SK-N-SH (cell line): ENCODE results near the gene RHOT1. TPM values are rescaled to one million over a fixed set of nuclear protein-coding genes. Genes with fewer than 3 reads are reported as not detected.

ENCODE experiments used
- CTCF ChIA-PET: fragments of 300-600, 350-600 bp; formaldehyde crosslinking; extraction: SDS; loops from one replicate; lab custom pipeline; 2021; lab: Yijun Ruan, JAX
- POLR2A ChIA-PET: fragments of 350-600 bp; sonication (Branson Sonifier 250); formaldehyde crosslinking; extraction: SDS; loops from one replicate; lab custom pipeline; 2020; ENCODE audit warnings: antibody characterized with exemption, inconsistent platforms; lab: Yijun Ruan, JAX
- DNase-seq: peaks from one replicate; pipeline ENCODE4 v3.0.0; 2012
- H2AFZ ChIP-seq: fragments of 200-600 bp; sonication (generic); 2 replicates; pipeline ENCODE4 v1.8.1; 2016; ENCODE audit warnings: antibody characterized with exemption, mild to moderate bottlenecking, low read depth
- H3F3A ChIP-seq: fragments of 200-600 bp; sonication (generic); replicated peaks from 2 replicates; pipeline ENCODE3; 2016; ENCODE audit warnings: antibody characterized with exemption, mild to moderate bottlenecking; ENCODE audit not compliant: insufficient read depth
- H3K27ac ChIP-seq, 2 experiments: fragments of 200-500 bp in 1 of 2; fragments of 200-600 bp in 1 of 2; sonication (Bioruptor generic) in 1 of 2; sonication (generic), shearing (Covaris generic) in 1 of 2; 2 replicates each; pipeline versions ENCODE4 v1.5.1 to v1.6.1; 2014 to 2016; ENCODE audit warnings: low read depth in 2 of 2, inconsistent platforms in 1 of 2, low read length in 1 of 2, mild to moderate bottlenecking in 1 of 2, mixed read lengths in 1 of 2
- H3K27me3 ChIP-seq: fragments of 200-600 bp; sonication (generic), shearing (Covaris generic); 2 replicates; pipeline ENCODE4 v1.6.1; 2016; ENCODE audit warnings: mixed run types; ENCODE audit not compliant: insufficient read depth
- H3K36me3 ChIP-seq, 2 experiments: fragments of 200-500 bp in 1 of 2; fragments of 200-600 bp in 1 of 2; sonication (Bioruptor generic) in 1 of 2; sonication (generic) in 1 of 2; replicated peaks in 1 of 2; 2 replicates each; pipeline versions ENCODE3 to v1.5.1; 2014 to 2016; ENCODE audit warnings: low read length in 1 of 2, mild to moderate bottlenecking in 1 of 2; ENCODE audit not compliant: insufficient read depth in 2 of 2, control insufficient read depth in 1 of 2
- H3K4me1 ChIP-seq, 2 experiments: fragments of 200-500 bp in 1 of 2; fragments of 200-600 bp in 1 of 2; sonication (Bioruptor generic) in 1 of 2; sonication (generic), shearing (Covaris generic) in 1 of 2; 2 replicates each; pipeline versions ENCODE4 v1.5.1 to v1.6.1; 2014 to 2016; ENCODE audit warnings: low read depth in 1 of 2, low read length in 1 of 2, mixed run types in 1 of 2; ENCODE audit not compliant: insufficient read depth in 2 of 2, control insufficient read depth in 1 of 2
- H3K4me2 ChIP-seq: fragments of 200-600 bp; sonication (generic), shearing (Covaris generic); 2 replicates; pipeline ENCODE4 v1.6.1; 2017; ENCODE audit warnings: mixed run types
- H3K4me3 ChIP-seq, 2 experiments: fragments of 200-500 bp in 1 of 2; fragments of 200-600 bp in 1 of 2; sonication (Bioruptor generic) in 1 of 2; sonication (generic), shearing (Covaris generic) in 1 of 2; 2 replicates each; pipeline versions ENCODE4 v1.5.1 to v1.8.1; 2014 to 2016; ENCODE audit warnings: low read depth in 2 of 2, inconsistent platforms in 1 of 2, low read length in 1 of 2, mild to moderate bottlenecking in 1 of 2, mixed read lengths in 1 of 2, moderate library complexity in 1 of 2
- H3K79me2 ChIP-seq: fragments of 200-600 bp; sonication (generic); 2 replicates; pipeline ENCODE4 v1.8.1; 2017; ENCODE audit warnings: mild to moderate bottlenecking; ENCODE audit not compliant: insufficient read depth
- H3K9ac ChIP-seq: fragments of 200-600 bp; sonication (generic); 2 replicates; pipeline ENCODE4 v1.6.1; 2017; ENCODE audit warnings: mixed run types
- H3K9me2 ChIP-seq: fragments of 200-600 bp; sonication (generic); 2 replicates; pipeline ENCODE4 v1.6.1; 2017; ENCODE audit warnings: mixed run types
- H3K9me3 ChIP-seq: fragments of 200-600 bp; sonication (generic); 2 replicates; pipeline ENCODE4 v1.6.1; 2017; ENCODE audit warnings: mixed run types, mild to moderate bottlenecking, moderate library complexity
- H4K20me1 ChIP-seq: fragments of 200-600 bp; sonication (generic); 2 replicates; pipeline ENCODE4 v1.6.1; 2017; ENCODE audit warnings: mild to moderate bottlenecking, mixed run types; ENCODE audit not compliant: insufficient read depth
- FOXJ3 ChIP-seq: sonication (generic); formaldehyde crosslinking; IDR thresholded peaks from 2 replicates; pipeline ENCODE4 v1.5.1; 2020; ENCODE audit warnings: mild to moderate bottlenecking, missing genetic modification reagents
- FOXM1 ChIP-seq: IDR thresholded peaks from 2 replicates; pipeline ENCODE4 v1.4.0; 2012; ENCODE audit warnings: low read depth, mild to moderate bottlenecking
- JUND ChIP-seq: IDR thresholded peaks from 2 replicates; pipeline ENCODE4 v1.4.0; 2012
- MEF2A ChIP-seq: IDR thresholded peaks from 2 replicates; pipeline ENCODE4 v1.4.0; 2012; ENCODE audit warnings: low read depth, borderline replicate concordance
- NFIC ChIP-seq: IDR thresholded peaks from 2 replicates; pipeline ENCODE4 v1.4.0; 2012; ENCODE audit warnings: borderline replicate concordance
- NRF1 ChIP-seq: IDR thresholded peaks from 2 replicates; pipeline ENCODE4 v1.6.1; 2012; ENCODE audit warnings: low read depth, mild to moderate bottlenecking, low read length
- RAD21 ChIP-seq: IDR thresholded peaks from 2 replicates; pipeline ENCODE4 v1.6.1; 2012; ENCODE audit warnings: mild to moderate bottlenecking, low read length
- TEAD4 ChIP-seq: IDR thresholded peaks from 2 replicates; pipeline ENCODE4 v1.4.0; 2012; ENCODE audit warnings: mild to moderate bottlenecking, borderline replicate concordance; ENCODE audit not compliant: insufficient read depth
- WGBS: methylation state at CpG from one replicate; pipeline ENCODE4 v1.1.6; 2017; ENCODE audit warnings: low lambda C conversion rate; 5-methylcytosine and 5-hydroxymethylcytosine counted together
- polyA plus RNA-seq, 3 experiments: library from polyadenylated mRNA; depleted of rRNA; stranded (reverse); fragments of >200 nt; gene quantifications; 2 replicates each; pipeline ENCODE4 v1.2.3, GENCODE V29; 2012
- TF ChIP-seq, protein P1 (sequence below): IDR thresholded peaks from 2 replicates; pipeline ENCODE4 v1.6.1; 2012; ENCODE audit warnings: mild to moderate bottlenecking, low read depth, low read length, moderate library complexity
- TF ChIP-seq, protein P2 (sequence below): fragments of 150-350 bp; IDR thresholded peaks from 2 replicates; pipeline ENCODE4 v1.6.1; 2017; ENCODE audit warnings: antibody characterized with exemption, low read length, low read depth, borderline replicate concordance
- TF ChIP-seq, protein P3 (sequence below): fragments of 150-350 bp; IDR thresholded peaks from 2 replicates; pipeline ENCODE4 v1.6.1; 2016; ENCODE audit warnings: mild to moderate bottlenecking, low read depth, low read length
- TF ChIP-seq, protein P4 (sequence below): fragments of 200-600 bp; sonication (generic); IDR thresholded peaks from 2 replicates; pipeline ENCODE4 v1.6.1; 2017; ENCODE audit warnings: antibody characterized with exemption, mild to moderate bottlenecking, moderate library complexity
- TF ChIP-seq, protein P5 (sequence below): IDR thresholded peaks from 2 replicates; pipeline ENCODE4 v1.4.0; 2012; ENCODE audit warnings: low read depth, borderline replicate concordance
- TF ChIP-seq, protein P6 (sequence below): IDR thresholded peaks from 2 replicates; pipeline ENCODE4 v1.4.0; 2012; ENCODE audit warnings: low read depth, borderline replicate concordance

RHOT1 gene
- polyA plus RNA-seq, 1 of the 3 experiments (the other 2 are of a cell fraction) = 25.0 TPM

DNA sequence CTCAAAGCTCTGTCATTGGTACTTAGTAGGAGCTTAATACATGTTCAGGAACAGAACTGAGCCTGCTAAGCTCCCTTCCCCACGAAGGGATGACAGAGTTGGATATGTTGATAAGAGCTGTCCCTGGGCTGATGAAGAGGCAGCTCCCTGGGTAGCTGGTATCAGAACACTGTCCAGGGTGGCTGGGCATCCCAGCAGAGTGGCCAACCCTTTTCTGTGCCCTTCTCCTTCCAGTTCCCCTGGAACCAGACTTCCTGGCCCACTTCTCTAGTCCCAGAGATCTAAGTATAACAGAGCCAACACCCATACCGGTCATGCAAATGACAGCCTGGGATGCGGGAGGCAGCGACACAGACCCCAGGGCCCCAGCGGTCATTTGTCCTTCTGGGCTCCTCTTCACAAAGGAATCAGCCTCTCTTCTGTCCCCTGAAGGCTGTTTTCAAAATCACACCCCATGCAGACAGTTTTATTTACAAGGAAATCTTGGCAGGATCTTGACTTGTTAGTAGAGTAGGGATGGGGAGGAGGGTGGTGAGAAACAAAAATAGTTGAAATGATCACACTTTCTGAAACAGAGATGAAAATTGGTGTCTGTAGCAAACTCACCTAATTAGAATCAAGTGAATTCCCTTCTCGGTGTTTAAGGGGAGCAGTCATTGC is 122.0 kb downstream of the RHOT1 start (continued):
- TF ChIP-seq, protein P1, sequence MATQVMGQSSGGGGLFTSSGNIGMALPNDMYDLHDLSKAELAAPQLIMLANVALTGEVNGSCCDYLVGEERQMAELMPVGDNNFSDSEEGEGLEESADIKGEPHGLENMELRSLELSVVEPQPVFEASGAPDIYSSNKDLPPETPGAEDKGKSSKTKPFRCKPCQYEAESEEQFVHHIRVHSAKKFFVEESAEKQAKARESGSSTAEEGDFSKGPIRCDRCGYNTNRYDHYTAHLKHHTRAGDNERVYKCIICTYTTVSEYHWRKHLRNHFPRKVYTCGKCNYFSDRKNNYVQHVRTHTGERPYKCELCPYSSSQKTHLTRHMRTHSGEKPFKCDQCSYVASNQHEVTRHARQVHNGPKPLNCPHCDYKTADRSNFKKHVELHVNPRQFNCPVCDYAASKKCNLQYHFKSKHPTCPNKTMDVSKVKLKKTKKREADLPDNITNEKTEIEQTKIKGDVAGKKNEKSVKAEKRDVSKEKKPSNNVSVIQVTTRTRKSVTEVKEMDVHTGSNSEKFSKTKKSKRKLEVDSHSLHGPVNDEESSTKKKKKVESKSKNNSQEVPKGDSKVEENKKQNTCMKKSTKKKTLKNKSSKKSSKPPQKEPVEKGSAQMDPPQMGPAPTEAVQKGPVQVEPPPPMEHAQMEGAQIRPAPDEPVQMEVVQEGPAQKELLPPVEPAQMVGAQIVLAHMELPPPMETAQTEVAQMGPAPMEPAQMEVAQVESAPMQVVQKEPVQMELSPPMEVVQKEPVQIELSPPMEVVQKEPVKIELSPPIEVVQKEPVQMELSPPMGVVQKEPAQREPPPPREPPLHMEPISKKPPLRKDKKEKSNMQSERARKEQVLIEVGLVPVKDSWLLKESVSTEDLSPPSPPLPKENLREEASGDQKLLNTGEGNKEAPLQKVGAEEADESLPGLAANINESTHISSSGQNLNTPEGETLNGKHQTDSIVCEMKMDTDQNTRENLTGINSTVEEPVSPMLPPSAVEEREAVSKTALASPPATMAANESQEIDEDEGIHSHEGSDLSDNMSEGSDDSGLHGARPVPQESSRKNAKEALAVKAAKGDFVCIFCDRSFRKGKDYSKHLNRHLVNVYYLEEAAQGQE = peak; percentile 35; the same call in 1 of the 2 replicates
- TF ChIP-seq, protein P2, sequence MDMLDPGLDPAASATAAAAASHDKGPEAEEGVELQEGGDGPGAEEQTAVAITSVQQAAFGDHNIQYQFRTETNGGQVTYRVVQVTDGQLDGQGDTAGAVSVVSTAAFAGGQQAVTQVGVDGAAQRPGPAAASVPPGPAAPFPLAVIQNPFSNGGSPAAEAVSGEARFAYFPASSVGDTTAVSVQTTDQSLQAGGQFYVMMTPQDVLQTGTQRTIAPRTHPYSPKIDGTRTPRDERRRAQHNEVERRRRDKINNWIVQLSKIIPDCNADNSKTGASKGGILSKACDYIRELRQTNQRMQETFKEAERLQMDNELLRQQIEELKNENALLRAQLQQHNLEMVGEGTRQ = no peak
- no peak for TF ChIP-seq JUND
- TF ChIP-seq, protein P3, sequence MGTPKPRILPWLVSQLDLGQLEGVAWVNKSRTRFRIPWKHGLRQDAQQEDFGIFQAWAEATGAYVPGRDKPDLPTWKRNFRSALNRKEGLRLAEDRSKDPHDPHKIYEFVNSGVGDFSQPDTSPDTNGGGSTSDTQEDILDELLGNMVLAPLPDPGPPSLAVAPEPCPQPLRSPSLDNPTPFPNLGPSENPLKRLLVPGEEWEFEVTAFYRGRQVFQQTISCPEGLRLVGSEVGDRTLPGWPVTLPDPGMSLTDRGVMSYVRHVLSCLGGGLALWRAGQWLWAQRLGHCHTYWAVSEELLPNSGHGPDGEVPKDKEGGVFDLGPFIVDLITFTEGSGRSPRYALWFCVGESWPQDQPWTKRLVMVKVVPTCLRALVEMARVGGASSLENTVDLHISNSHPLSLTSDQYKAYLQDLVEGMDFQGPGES = no peak
- no peak for TF ChIP-seq FOXJ3
- TF ChIP-seq, protein P4, sequence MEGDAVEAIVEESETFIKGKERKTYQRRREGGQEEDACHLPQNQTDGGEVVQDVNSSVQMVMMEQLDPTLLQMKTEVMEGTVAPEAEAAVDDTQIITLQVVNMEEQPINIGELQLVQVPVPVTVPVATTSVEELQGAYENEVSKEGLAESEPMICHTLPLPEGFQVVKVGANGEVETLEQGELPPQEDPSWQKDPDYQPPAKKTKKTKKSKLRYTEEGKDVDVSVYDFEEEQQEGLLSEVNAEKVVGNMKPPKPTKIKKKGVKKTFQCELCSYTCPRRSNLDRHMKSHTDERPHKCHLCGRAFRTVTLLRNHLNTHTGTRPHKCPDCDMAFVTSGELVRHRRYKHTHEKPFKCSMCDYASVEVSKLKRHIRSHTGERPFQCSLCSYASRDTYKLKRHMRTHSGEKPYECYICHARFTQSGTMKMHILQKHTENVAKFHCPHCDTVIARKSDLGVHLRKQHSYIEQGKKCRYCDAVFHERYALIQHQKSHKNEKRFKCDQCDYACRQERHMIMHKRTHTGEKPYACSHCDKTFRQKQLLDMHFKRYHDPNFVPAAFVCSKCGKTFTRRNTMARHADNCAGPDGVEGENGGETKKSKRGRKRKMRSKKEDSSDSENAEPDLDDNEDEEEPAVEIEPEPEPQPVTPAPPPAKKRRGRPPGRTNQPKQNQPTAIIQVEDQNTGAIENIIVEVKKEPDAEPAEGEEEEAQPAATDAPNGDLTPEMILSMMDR = peak; percentile 20; the same call in 1 of the 2 replicates

DNA sequence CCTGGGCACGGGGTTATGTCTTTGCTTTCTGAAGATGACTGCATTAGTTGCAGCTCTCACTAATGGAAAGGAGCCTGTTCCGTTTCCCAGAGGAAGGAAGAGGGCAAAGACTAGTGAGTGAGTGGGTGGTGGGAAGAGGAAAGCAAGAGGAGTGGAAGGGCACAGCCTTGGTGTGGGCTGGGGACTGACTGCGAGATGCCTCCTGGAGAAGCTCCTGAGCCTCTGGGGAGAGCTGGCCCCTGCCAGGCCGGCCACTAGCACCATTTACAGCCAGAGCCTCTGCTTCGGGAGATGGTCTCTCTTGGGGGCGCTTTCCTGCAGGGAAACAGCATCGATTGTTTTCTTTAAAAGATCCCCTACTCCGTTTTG is 122.5 kb downstream of the RHOT1 start:
- TF ChIP-seq, protein P5, sequence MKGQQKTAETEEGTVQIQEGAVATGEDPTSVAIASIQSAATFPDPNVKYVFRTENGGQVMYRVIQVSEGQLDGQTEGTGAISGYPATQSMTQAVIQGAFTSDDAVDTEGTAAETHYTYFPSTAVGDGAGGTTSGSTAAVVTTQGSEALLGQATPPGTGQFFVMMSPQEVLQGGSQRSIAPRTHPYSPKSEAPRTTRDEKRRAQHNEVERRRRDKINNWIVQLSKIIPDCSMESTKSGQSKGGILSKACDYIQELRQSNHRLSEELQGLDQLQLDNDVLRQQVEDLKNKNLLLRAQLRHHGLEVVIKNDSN = no peak
- no peak for TF ChIP-seq TEAD4
- no peak for TF ChIP-seq NFIC
- TF ChIP-seq NRF1 = no peak
- no peak for TF ChIP-seq RAD21
- no peak for TF ChIP-seq MEF2A
- TF ChIP-seq, protein P4 = no peak
- no peak for TF ChIP-seq FOXM1
- TF ChIP-seq, protein P6, sequence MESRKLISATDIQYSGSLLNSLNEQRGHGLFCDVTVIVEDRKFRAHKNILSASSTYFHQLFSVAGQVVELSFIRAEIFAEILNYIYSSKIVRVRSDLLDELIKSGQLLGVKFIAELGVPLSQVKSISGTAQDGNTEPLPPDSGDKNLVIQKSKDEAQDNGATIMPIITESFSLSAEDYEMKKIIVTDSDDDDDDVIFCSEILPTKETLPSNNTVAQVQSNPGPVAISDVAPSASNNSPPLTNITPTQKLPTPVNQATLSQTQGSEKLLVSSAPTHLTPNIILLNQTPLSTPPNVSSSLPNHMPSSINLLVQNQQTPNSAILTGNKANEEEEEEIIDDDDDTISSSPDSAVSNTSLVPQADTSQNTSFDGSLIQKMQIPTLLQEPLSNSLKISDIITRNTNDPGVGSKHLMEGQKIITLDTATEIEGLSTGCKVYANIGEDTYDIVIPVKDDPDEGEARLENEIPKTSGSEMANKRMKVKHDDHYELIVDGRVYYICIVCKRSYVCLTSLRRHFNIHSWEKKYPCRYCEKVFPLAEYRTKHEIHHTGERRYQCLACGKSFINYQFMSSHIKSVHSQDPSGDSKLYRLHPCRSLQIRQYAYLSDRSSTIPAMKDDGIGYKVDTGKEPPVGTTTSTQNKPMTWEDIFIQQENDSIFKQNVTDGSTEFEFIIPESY = no peak
- DNase-seq = no peak
- Histone ChIP-seq H3K27ac (no peak overlapping the region), H3K9me3 (no peaks in the 10 kb centered on the region), H3K4me1 (peaks cover 0 to 10% of the 10 kb centered on the region in 2 experiments; a peak in 1 of 4 replicates), H3K4me3 (no peak overlapping the region), H3K9me2 (no peaks in the 10 kb centered on the region), H3K9ac (no peak overlapping the region), H4K20me1 (no peaks in the 10 kb centered on the region), H3F3A (peaks cover 11% of the 10 kb centered on the region), H3K36me3 (no peaks in the 10 kb centered on the region), H2AFZ (no peak overlapping the region; the same call in 1 of the 2 replicates), H3K79me2 (no peaks in the 10 kb centered on the region), H3K4me2 (no peak overlapping the region), H3K27me3 (peaks cover 7% of the 10 kb centered on the region; the same call in 1 of the 2 replicates)
- CTCF ChIA-PET = interaction anchor here (1.2 to 4.6 kb wide), 4 partner anchors 11 to 54 kb away, joined by 3 to 25 read pairs (median 4); no protein-coding TSS in a partner anchor
- POLR2A ChIA-PET = no interaction called here
- WGBS = 85% methylated on average over 8 of the region's 8 CpGs
